HG03097 (cell line): Measurements from ENCODE around the gene RAB18.
A peak's percentile ranks its signal among the peaks of the same experiment; 100 is the strongest.
"Not testable (repeated sequence)": the region's sequence is repeated elsewhere in the genome, so short reads cannot be mapped to it uniquely, and the experiment has no call there.

Experiments
- ATAC-seq: cut with Tn5 transposase; IDR thresholded peaks from one replicate; pipeline ENCODE4 v1.9.1; 2021; ENCODE audit not compliant: unreplicated experiment, low FRiP score

RAB18 gene

GRCh38 chr10:27504007-27504807, at the start of gene RAB18:
RAB18 (plus strand) TSS chr10:27504304; CDS start chr10:27504370, 66 bp downstream.
- ATAC-seq = peak; percentile 94

DNA sequence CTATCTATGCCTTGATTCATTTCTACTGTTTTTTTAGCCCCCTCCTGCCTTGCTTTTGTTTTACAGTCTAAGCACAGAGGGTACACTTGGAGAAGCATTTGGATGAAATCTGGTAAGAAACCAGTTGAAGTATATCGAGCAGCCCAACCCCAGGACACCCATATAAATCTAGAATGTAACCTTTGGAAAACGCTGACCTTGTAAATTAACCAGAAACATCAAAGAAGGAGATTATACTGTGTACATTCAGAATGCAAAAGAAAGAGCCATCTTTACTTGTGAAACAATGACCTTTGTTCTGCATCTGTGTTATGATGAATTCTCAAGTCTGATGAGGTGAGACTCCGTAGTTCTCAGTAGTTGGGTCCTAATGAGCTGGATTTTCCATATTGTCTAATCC, 49.3 kb upstream of the RAB18 start:
- ATAC-seq = no peak

DNA sequence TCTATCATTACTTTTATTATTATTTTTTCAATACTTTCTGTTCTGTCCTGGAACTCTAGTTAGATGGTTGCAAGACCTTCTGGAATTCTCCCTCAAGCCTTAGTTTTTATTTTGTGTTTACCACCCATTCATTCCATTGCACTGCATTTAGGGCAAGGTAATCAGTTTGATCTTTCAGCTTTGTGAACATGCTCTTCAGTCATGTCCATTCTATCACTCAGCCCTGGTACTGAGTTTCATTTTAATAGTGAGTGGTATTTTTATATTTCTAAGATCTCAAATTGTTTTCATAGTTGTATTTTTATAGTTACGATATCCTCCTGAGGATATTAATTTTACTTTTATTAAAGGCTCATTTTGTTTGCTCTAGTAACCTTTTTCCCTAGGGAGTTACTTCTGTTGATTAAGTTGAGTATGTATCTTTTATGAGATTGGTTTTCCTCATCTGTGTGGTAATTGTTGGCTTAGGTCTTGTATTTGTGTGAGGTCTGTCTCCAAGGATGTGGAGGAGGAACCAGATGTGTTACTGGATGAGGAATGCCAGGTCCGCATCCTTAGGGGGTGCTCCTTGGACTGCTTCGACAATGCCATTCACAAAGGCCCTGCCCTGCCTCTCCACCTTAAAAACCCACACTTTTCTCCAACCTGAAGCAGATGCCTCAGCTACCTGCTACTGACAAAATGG, 46.7 kb upstream of the RAB18 start:
- no peak for ATAC-seq

GRCh38 chr10:27457966-27458365, 46.1 kb upstream of the RAB18 start:
- ATAC-seq = no peak

DNA sequence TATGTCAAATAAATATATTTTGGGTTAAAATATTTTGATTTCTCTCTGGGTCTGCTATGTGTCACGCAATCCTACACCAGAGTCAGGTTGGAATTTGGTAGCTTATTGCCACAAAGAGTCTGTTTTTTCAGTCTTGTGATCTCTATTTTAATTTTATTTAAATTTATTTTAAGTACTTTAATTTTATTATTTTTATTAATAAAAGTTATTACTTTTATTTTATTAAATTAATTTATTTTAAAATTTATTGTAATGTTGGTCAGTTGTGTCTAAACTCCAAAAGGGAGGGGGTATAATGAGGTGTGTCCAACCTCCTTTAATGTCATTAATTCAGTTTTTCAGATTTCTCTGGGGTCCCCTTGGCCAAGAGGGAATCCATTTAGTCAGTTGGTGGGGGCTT, 42.8 kb upstream of the RAB18 start:
- ATAC-seq = no peak

- no peak for ATAC-seq
Measured at GRCh38 chr10:27463961-27464360, 40.1 kb upstream of the RAB18 start.

- peak; percentile 86 for ATAC-seq
Measured at GRCh38 chr10:27464993-27465392, 39.1 kb upstream of the RAB18 start.

DNA sequence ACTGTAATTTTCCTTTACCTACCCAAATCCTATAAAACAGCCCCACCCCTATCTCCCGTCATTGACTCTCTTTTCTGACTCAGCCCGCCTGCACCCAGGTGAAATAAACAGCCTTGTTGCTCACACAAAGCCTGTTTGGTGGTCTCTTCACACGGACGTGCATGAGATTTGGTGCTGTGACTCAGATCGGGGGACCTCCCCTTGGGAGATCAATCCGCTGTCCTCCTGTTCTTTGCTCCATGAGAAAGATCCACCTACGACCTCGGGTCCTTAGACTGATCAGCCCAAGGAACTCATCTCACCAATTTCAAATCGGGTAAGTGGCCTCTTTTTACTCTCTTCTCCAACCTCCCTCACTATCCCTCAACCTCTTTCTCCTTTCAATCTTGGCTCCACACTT, 38.5 kb upstream of the RAB18 start:
- ATAC-seq = not testable (repeated sequence)

DNA sequence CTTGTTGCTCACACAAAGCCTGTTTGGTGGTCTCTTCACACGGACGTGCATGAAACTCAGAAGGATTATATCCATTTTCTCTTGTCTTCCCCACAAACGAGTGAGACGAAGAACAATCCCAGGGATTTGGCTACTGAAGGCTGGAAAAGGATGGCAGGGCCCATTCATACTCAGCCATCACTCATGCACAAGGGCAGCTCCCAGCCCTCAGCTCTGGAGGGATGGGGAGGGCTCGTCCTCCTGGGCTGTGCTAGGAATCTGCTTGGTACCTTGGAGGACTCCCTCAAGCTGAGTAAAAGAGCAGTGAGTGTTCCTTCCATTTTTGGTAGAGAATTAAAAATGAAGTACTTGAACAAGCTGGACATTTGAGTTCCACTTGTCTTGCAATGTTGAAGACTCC, 33.2 kb upstream of the RAB18 start:
- no peak for ATAC-seq

GRCh38 chr10:27474741-27475140, 29.4 kb upstream of the RAB18 start:
- ATAC-seq = no peak

DNA sequence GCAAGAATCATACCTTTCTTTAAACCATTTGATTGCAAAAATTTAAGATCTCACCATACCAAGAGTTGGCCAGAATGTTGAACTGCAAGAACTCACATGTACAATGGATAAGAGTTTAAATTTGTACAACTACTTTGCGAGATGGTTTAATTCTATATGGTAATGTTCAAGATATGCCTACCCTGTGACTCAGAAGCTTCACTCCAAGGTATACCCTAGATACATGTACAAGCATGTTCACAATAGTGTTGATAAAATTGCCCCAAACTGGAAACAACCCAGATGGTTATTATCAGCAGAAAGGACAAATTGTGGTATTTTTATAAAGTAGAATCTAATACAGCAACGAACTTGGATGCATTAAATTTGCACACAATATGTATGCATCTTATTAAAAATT, 25.1 kb upstream of the RAB18 start:
- ATAC-seq = no peak

GRCh38 chr10:27481486-27481885, 22.6 kb upstream of the RAB18 start:
- no peak for ATAC-seq

DNA sequence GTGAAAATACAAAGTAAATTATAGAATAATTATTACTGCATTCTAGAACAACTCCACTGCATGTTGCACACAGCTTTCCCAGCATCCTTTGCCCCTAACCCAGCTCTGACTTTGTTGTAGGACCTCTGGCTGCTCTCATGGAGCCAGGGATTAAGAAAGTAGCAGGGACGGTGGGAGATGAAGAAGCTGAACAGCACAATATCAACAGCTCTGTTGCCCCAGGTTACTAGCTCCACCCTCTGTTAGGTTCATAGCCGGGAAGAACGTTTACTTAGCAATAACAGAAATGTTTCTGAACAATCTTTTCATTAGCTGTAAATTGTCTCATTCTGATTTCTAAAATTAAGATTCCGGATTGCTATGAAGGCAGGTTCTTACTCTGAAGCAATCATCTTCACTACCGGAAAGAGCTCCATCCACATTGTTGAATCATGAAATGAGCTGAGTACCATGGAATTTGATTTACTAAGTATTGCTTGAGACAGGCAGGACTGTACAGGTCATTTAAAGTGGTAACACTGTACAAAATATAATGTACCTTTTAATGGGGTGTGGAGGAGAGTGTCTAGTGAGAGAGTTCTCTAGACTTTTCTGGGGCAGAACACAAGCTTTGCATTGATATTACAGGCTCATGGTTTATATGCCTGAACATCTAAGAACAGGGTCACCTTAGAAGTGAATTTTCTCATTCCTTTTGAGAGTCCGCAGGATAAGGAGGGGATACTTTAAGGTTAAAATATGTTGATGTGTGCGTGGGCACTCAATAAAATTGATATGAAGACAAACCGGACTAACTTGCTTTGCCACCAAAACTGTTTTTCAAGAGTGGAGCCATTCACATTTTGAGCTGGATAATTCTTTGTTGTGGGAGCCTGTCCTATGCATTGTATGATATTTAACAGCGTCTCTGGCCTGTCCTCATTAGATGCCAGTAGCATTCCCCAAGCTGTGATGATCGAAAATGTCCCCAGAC, 20.8 kb upstream of the RAB18 start:
- no peak for ATAC-seq

DNA sequence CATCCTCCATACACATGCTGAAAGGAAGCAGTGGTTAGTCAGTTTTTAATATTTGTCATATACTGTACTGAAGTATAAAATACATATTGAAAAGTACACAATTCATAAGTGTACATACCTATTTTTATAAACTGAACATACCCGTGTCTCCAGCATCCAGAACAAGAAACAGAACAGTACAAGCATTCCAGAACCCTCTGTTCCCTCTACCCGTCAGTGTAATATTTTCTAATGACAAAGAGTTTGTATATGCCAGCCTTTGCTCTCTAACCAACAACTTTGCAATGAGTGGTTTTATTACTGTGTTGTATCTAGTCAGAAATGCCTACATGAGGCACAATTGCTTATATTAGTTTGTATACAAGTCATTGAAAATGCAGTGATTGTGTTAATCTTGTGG, 18.7 kb upstream of the RAB18 start:
- no peak for ATAC-seq

DNA sequence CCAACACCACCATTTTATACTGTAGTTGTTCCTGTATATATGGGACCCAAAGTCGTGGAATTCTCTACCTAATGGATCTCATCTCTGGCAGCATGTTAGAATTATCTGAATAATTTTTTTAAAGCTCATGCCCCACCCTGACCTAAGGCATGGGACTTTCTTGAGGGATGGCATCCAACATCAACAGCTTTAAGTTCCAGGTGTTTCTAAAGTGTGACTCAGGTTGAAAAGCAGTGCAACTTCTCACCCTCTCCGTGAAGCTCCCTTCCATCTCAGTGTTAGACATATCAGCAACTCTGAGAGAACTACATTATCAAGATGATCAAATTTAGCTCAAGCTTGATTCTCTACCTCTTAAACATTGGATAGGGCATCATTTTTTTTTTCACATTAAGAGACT, 18.1 kb upstream of the RAB18 start:
- no peak for ATAC-seq

DNA sequence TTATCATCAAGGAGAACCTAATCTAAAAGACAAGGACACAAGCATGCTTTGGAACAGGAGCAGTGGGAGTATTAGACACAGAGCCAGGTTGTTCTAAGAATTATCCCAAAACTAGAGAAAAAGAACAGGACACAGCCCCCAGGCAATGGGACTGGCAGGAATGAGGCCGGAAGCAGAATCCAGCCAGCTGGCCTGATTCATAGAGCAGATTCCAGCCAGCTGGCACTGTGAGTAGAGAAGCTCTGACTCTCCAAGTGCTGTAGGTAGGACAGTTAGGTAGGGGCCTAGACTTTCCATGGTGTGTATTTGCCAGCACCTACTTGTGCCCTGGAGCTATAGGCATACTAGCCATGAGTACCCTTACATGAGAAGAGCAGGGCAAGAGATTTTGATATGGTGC, 13.3 kb upstream of the RAB18 start:
- no peak for ATAC-seq

- no peak for ATAC-seq
Measured at GRCh38 chr10:27494116-27494805, 9.8 kb upstream of the RAB18 start.

DNA sequence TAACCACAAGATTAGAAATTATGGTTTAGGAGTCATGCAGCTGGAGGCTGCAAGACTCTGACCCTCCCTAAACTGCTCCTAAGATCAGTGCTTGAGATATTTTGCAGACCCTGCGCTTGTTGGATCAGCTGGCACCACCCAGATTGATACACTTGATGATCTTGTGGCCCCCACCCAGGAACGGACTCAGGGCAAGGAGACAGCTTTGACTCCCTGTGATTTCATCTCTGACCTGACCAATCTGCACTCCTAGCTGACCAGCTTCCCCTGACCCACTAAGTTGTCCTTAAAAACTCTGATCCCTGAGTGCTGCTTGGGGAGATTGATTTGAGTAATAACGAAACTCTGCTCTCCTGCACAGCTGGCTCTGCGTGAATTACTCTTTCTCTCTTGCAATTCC, 8.0 kb upstream of the RAB18 start:
- no peak for ATAC-seq

- ATAC-seq = no peak
Measured at GRCh38 chr10:27500096-27500495, 4.0 kb upstream of the RAB18 start.

DNA sequence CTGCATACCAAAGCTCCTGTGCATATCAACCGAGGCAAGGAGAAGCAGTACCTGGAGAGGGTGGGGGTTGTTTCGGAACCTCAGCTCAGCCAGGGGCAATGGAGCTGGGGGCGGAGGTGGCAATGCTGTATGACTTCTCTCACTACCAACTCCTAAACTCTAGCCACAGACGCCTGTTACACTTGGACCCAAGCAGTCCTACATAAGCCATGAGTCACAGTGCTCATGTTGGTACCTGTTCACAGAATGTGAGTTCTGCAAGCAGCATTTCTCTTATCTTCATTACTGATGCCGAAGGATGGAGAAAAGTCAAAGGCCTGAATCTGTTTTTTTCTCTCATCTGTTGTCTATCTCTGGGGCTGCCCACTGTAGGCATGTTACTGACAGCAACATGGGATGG, 3.2 kb upstream of the RAB18 start:
- no peak for ATAC-seq
